ENCODE data around the gene CNIH1. TPM values are rescaled to one million over a fixed set of nuclear protein-coding genes. Genes with fewer than 3 reads are reported as not detected.
"Not testable (repeated sequence)": the region's sequence is repeated elsewhere in the genome, so short reads cannot be mapped to it uniquely, and the experiment has no call there.

CNIH1 gene
- total RNA-seq, 1 experiment from 2014 or later: 114 TPM

DNA sequence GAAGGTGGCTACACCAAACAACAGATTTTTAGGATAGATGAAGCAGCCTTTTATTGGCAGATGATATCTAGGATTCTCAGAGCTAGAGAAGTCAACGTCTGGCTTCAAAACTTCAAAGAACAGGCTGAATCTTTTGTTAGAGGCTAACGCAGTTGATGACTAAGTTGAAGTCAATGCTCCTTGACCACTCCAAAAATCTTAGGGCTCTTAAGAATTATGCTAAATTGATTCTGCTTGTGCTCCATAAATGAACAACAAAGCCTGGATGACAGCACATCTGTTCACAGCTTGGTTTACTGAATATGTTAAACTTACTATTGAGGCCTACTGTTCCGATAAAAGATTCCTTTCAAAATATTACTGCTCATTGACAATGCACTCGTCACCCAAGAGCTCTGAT is 57.3 kb downstream of the CNIH1 start:
- no TSS peak for BruUV-seq (replicated peaks)
- CTCF ChIA-PET: no interaction called here
- intact Hi-C loops (cut with micrococcal nuclease; ENCODE audit: unreplicated experiment): no loop called here

DNA sequence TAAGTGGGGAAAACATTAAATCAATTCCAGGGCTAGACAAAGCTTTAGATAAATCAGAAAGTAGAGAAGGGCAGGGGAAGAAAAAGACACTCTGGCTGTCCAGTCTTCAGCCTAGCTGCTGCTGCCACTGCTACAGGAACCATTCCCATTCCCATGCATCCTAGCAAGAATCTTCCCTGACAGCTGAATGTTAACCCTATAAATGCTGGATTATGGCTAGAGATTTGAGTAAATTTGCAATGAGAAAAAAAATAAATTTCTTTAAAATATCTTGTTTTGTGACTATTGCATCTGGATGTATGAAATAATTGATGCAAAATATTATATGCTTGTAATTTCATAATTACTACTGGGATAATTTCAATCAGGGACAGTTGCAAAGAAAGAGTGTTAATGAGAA is 59.4 kb downstream of the CNIH1 start:
- Histone ChIP-seq H3K36me3 (ENCODE audit: low read depth) (no peaks in the 10 kb centered on the region), H3K4me2 (no peak overlapping the region), H3K9me3 (ENCODE audit: insufficient read depth, low read depth) (no peaks in the 10 kb centered on the region), H4K20me1 (ENCODE audit: insufficient read depth) (no peaks in the 10 kb centered on the region), H3K27ac (no peak overlapping the region), H3K4me1 (replicated peaks; ENCODE audit: insufficient read depth) (no peaks in the 10 kb centered on the region), H2AFZ (no peak overlapping the region), H3K27me3 (ENCODE audit: insufficient read depth, low read depth) (no peaks in the 10 kb centered on the region), H3K9me2 (ENCODE audit: insufficient read depth) (no peaks in the 10 kb centered on the region), H3K79me2 (ENCODE audit: low read depth) (no peaks in the 10 kb centered on the region), H3F3A (ENCODE audit: insufficient read depth, low read depth) (no peaks in the 10 kb centered on the region), H3K4me3 (no peak overlapping the region)
- no TSS peak for BruUV-seq (replicated peaks)
- intact Hi-C loops (cut with micrococcal nuclease; ENCODE audit: unreplicated experiment): no loop called here
- POLR2A ChIA-PET (ENCODE audit: unreplicated experiment): interaction anchor here (0.6 kb wide), 1 partner anchor 704 kb away, joined by 3 read pairs; no protein-coding TSS in a partner anchor
- TF ChIP-seq, protein P1, sequence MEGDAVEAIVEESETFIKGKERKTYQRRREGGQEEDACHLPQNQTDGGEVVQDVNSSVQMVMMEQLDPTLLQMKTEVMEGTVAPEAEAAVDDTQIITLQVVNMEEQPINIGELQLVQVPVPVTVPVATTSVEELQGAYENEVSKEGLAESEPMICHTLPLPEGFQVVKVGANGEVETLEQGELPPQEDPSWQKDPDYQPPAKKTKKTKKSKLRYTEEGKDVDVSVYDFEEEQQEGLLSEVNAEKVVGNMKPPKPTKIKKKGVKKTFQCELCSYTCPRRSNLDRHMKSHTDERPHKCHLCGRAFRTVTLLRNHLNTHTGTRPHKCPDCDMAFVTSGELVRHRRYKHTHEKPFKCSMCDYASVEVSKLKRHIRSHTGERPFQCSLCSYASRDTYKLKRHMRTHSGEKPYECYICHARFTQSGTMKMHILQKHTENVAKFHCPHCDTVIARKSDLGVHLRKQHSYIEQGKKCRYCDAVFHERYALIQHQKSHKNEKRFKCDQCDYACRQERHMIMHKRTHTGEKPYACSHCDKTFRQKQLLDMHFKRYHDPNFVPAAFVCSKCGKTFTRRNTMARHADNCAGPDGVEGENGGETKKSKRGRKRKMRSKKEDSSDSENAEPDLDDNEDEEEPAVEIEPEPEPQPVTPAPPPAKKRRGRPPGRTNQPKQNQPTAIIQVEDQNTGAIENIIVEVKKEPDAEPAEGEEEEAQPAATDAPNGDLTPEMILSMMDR (conservative IDR thresholded peaks at IDR 0.05): no peak
- TF ChIP-seq EZH2 (IDR thresholded peaks at IDR 0.05; ENCODE audit: low read depth): no peak
- CTCF ChIA-PET: no interaction called here
- no peak for DNase-seq

More for the DNA sequence above, 57.3 kb downstream of the CNIH1 start:
- no peak overlapping the region for H2AFZ ChIP-seq
- H3K9me2 ChIP-seq (ENCODE audit: insufficient read depth): no peaks in the 10 kb centered on the region
- no peaks in the 10 kb centered on the region for H3F3A ChIP-seq (ENCODE audit: insufficient read depth, low read depth)
- no peak overlapping the region for H3K4me2 ChIP-seq
- TF ChIP-seq EZH2 (IDR thresholded peaks at IDR 0.05; ENCODE audit: low read depth): no peak
- TF ChIP-seq, protein P1 (conservative IDR thresholded peaks at IDR 0.05): no peak
- no peaks in the 10 kb centered on the region for H3K36me3 ChIP-seq (ENCODE audit: low read depth)
- no peaks in the 10 kb centered on the region for H3K79me2 ChIP-seq (ENCODE audit: low read depth)
- DNase-seq: no peak
- no peaks in the 10 kb centered on the region for H4K20me1 ChIP-seq (ENCODE audit: insufficient read depth)
- no peak overlapping the region for H3K27ac ChIP-seq
- no peaks in the 10 kb centered on the region for H3K27me3 ChIP-seq (ENCODE audit: insufficient read depth, low read depth)
- POLR2A ChIA-PET (ENCODE audit: unreplicated experiment): no interaction called here
- H3K4me3 ChIP-seq: no peak overlapping the region
- no peaks in the 10 kb centered on the region for H3K9me3 ChIP-seq (ENCODE audit: insufficient read depth, low read depth)
- H3K4me1 ChIP-seq (replicated peaks; ENCODE audit: insufficient read depth): no peaks in the 10 kb centered on the region

DNA sequence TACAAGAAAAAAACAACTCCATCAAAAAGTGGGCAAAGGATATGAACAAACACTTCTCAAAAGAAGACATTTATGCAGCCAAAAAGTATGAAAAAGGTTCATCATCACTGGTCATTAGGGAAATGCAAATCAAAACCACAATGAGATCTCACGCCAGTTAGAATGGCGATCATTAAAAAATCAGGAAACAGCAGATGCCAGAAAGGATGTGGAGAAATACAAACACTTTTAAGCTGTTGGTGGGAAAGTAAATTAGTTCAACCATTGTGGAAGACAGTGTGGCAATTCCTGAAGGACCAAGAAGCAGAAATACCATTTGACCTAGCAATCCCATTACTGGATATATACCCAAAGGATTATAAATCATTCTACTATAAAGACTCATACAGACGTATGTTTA is 60.6 kb downstream of the CNIH1 start:
- H4K20me1 ChIP-seq (ENCODE audit: insufficient read depth); H3K4me3 ChIP-seq; H3K4me2 ChIP-seq; intact Hi-C loops (cut with micrococcal nuclease; ENCODE audit: unreplicated experiment); DNase-seq; H2AFZ ChIP-seq; H3K79me2 ChIP-seq (ENCODE audit: low read depth); H3K36me3 ChIP-seq (ENCODE audit: low read depth); BruUV-seq (replicated peaks); H3K27me3 ChIP-seq (ENCODE audit: insufficient read depth, low read depth); CTCF ChIA-PET; H3K4me1 ChIP-seq (replicated peaks; ENCODE audit: insufficient read depth); H3K9me2 ChIP-seq (ENCODE audit: insufficient read depth); H3F3A ChIP-seq (ENCODE audit: insufficient read depth, low read depth); H3K9me3 ChIP-seq (ENCODE audit: insufficient read depth, low read depth); POLR2A ChIA-PET (ENCODE audit: unreplicated experiment); H3K27ac ChIP-seq: not testable (repeated sequence)

DNA sequence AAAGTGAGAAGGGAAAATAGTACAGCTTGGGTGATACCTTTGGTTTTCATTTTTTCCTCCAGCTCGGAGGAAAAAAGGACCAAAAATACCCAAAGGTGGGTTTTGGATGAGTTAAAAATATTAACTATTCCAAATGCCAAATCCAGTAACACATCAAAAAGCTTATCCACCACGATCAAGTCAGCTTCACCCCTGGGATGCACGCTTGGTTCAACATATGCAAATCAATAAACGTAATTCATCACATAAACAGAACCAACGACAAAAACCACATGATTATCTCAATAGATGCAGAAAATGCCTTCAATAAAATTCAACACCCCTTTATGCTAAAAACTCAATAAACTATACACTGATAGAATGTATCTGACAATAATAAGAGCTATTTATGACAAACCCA is 62.3 kb downstream of the CNIH1 start:
- H3K4me2 ChIP-seq; H3K4me1 ChIP-seq (replicated peaks; ENCODE audit: insufficient read depth); H3K27me3 ChIP-seq (ENCODE audit: insufficient read depth, low read depth); H3K36me3 ChIP-seq (ENCODE audit: low read depth); H3F3A ChIP-seq (ENCODE audit: insufficient read depth, low read depth); intact Hi-C loops (cut with micrococcal nuclease; ENCODE audit: unreplicated experiment); POLR2A ChIA-PET (ENCODE audit: unreplicated experiment); H3K27ac ChIP-seq; H3K9me2 ChIP-seq (ENCODE audit: insufficient read depth); H3K9me3 ChIP-seq (ENCODE audit: insufficient read depth, low read depth); H2AFZ ChIP-seq; DNase-seq; H3K79me2 ChIP-seq (ENCODE audit: low read depth); H4K20me1 ChIP-seq (ENCODE audit: insufficient read depth); CTCF ChIA-PET; H3K4me3 ChIP-seq; BruUV-seq (replicated peaks): not testable (repeated sequence)
